Effector memory CD4-positive, alpha-beta T cell (primary cell): ENCODE data around the gene DEDD2.

ENCODE experiments used
- DNase-seq, 3 donors: peaks; one replicate each; pipeline ENCODE4 v3.0.0-alpha.2; 2020
- H3K27ac ChIP-seq: 2 replicates; pipeline ENCODE4 v1.7.0; 2013; ENCODE audit warnings: mild to moderate bottlenecking, low read length, moderate library complexity; ENCODE audit not compliant: insufficient read depth, poor library complexity, severe bottlenecking
- H3K27me3 ChIP-seq: replicated peaks from 2 replicates; pipeline ENCODE4 v1.7.0; 2013; ENCODE audit warnings: mild to moderate bottlenecking, low read length; ENCODE audit not compliant: insufficient read depth, control insufficient read depth, poor library complexity, severe bottlenecking
- H3K36me3 ChIP-seq: 2 replicates; pipeline ENCODE4 v1.7.0; 2013; ENCODE audit warnings: mild to moderate bottlenecking, low read length, moderate library complexity; ENCODE audit not compliant: control insufficient read depth, insufficient read depth
- H3K4me1 ChIP-seq: 2 replicates; pipeline ENCODE4 v1.7.0; 2013; ENCODE audit warnings: low read length, mild to moderate bottlenecking; ENCODE audit not compliant: control insufficient read depth, insufficient read depth, poor library complexity, severe bottlenecking
- H3K4me3 ChIP-seq: 2 replicates; pipeline ENCODE4 v1.7.0; 2013; ENCODE audit warnings: low read length, low read depth, mild to moderate bottlenecking; ENCODE audit not compliant: insufficient read depth, poor library complexity, severe bottlenecking
- H3K9me3 ChIP-seq: 2 replicates; pipeline ENCODE4 v1.7.0; 2013; ENCODE audit warnings: mild to moderate bottlenecking, low read length, moderate library complexity; ENCODE audit not compliant: control insufficient read depth

The DEDD2 gene

GRCh38 chr19:42253245-42254088 is 36.0 kb upstream of the DEDD2 start:
- peak overlapping the region; percentile 96 for H3K27ac ChIP-seq
- H3K36me3 ChIP-seq, result peaks cover 11% of the 10 kb centered on the region
- H3K4me3 ChIP-seq, result peak overlapping the region; percentile 98
- H3K4me1 ChIP-seq, result peaks cover 31% of the 10 kb centered on the region
- peak; percentile 35 to 55 (median 54) for DNase-seq
- H3K9me3 ChIP-seq, result no peaks in the 10 kb centered on the region
- H3K27me3 ChIP-seq, result no peaks in the 10 kb centered on the region

DNA sequence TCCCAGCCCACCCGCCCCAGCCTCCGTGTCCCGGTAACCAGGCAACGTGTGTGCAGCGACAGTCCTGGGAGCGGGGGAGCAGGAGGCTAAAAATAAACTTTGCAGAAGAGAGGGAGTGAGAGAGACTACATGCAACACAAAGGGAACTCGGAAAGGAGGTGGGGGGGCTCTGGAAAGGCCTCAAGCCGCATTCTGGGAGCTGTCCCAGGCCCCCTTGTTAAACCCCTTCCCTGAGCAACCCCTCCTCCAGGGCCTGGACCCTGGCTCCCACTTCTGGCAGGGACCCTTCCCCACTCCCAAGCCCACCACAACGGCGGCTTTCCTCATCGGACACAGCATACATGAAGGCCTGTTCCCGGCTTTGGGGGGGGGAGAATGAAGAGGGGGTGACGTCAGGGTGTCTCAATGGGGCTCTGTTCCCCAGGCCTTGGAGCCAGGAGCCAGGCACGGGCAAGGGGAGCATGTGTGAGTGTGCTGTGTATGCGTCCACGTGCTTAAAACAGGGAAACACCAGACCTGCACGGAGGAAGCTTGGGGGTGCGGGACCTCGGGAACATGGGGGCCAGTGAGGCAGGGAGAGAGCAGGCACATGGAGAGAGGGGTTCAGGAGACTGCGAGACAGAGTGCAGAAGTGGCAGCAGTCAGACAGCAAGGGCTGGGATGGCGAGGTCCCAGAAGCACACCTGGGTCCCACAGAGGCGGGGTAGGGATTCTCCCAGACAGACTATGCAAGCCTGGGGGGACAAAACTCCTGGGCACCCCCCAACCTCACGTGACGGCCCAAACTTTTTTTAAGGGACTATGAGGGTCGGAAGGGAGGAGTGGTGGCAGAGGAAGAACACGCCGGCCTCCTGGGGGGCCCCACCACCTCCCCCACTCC is 35.1 kb upstream of the DEDD2 start:
- DNase-seq, result peak in 1 of 3 donors; percentile 19
- Histone ChIP-seq H3K36me3 (peaks cover 11% of the 10 kb centered on the region), H3K4me1 (peaks cover 31% of the 10 kb centered on the region), H3K9me3 (no peaks in the 10 kb centered on the region), H3K27me3 (no peaks in the 10 kb centered on the region), H3K4me3 (peak overlapping the region; percentile 74), H3K27ac (peak overlapping the region; percentile 78)

- Histone ChIP-seq H3K36me3 (peaks cover 11% of the 10 kb centered on the region), H3K4me1 (peaks cover 31% of the 10 kb centered on the region), H3K9me3 (no peaks in the 10 kb centered on the region), H3K27ac (no peak overlapping the region), H3K27me3 (no peaks in the 10 kb centered on the region), H3K4me3 (no peak overlapping the region)
- DNase-seq, result no peak
Observed at GRCh38 chr19:42251572-42252358, 34.3 kb upstream of the DEDD2 start.

DNA sequence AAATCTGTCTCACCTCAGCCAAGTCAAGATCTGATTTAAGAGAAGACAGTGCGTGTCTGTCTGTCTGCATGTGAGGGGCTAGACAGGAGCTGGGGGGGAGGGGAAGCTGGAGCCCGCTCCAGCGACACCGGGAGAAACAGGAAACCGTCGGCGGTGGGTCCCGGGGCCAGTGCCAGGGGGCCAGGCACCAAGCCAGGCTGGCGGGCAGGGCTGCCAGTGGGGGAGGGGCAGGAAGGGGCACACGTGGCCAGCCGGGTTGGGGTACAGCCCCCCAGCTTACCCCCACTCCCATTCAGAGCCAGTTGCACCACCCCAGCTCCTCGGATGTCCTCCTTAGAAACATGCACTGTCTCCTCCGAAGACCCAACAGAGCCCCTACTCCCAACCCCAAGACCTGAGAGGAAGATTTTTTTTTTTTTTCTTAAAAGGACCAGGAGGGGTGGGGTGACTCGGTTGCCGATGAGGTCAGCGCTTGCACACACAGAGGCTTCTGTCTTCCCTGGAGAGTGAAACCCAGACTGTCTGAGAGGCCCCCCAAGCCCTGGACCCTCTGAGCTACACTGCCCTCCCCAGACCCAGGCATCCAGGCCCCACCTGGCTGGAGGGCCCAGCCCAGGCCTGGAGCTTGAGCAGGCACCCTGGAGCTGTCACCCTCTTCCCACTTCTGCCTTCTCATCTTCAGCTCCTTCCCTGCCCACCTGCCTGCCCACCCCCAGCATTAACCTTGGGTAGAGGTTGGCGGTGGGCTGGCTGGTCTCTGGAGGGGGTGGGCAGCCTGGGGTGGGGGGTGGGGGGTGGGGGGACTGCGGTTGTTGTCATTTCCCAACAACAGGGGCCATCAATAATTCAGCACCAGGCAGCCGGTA is 33.4 kb upstream of the DEDD2 start:
- Histone ChIP-seq H3K4me1 (peaks cover 30% of the 10 kb centered on the region), H3K27ac (peak overlapping the region; percentile 27), H3K4me3 (no peak overlapping the region), H3K36me3 (peaks cover 11% of the 10 kb centered on the region), H3K27me3 (no peaks in the 10 kb centered on the region), H3K9me3 (no peaks in the 10 kb centered on the region)
- no peak for DNase-seq

DNA sequence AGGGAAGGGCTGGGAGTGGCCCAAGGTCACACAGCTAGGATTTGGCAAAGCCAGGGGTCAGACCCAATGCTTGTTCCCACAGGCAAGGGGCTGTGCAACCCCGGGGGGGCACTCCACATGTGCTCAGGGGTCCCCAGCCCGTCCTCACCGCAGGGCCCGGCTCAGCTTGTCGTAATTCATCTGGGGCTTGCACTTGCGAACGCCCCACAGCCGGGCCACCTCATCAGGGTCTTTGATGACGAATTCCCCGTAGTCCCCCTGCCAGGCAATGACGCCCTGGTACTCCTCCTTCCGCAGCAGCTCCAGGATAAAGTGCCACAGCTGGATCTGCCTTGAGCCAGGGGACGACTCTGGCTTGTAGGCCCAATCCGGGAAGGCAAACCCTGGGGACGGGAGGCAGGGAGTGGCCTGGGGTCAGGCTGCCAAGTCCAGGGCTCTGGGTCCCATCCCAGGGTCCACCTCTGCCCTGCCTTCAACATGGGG is 32.7 kb upstream of the DEDD2 start:
- no peak overlapping the region for H3K4me3 ChIP-seq
- H3K27ac ChIP-seq, result no peak overlapping the region
- no peaks in the 10 kb centered on the region for H3K27me3 ChIP-seq

DNA sequence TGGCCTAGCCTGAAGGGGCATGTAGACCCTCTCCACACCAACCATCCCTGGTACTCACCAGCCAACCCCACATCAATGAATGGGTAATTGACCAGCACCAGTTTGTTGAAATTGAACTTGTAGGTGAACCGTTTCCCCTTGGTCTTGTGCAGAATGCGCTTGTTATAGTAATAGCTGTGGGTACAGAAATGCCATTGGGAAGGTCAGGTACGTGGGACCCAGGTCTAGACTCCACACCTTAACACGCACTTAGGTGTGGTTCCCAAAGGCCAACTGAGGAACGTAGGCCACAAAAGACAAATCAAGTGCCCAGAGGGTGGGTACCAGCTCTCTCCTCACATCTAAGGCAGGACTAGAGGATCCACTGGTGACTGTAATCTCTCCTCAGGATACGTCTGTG is 32.3 kb upstream of the DEDD2 start:
- no peaks in the 10 kb centered on the region for H3K27me3 ChIP-seq
- DNase-seq, result no peak
- no peaks in the 10 kb centered on the region for H3K9me3 ChIP-seq
- H3K4me1 ChIP-seq, result peaks cover 27% of the 10 kb centered on the region
- H3K4me3 ChIP-seq, result no peak overlapping the region
- no peak overlapping the region for H3K27ac ChIP-seq
- peaks cover 11% of the 10 kb centered on the region for H3K36me3 ChIP-seq

More for the DNA sequence above, 32.7 kb upstream of the DEDD2 start:
- peaks cover 11% of the 10 kb centered on the region for H3K36me3 ChIP-seq
- H3K4me1 ChIP-seq, result peaks cover 23% of the 10 kb centered on the region
- no peaks in the 10 kb centered on the region for H3K9me3 ChIP-seq
- no peak for DNase-seq

DNA sequence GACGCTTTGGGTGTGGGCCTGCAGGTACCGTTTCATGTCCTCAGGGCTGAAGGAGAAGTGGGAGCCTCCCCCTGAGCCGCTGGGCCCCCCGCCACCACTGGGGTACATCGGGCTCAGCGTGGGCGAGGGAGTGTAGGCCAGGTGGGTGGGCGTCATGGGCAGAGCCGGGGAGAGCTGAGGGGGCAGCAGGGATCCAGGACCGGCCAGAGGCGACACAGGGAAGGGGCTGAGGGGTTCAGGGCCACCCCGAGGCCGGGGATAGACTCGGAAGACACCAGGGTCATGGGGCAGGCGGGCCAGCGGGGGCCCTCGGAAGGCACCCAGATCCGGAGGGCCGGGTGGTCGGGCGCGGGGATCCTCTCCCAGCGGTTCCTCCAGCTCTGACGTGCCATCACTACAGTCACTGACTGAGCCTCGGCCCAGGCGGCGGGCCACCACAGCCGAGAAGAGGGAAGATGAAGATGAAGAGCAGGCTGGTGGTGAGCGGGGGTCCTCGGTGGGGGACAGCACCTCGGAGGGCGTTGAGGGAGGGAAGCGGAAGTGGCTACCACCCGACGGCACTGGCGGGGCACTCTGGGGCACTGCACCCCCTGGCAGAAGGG is 31.8 kb upstream of the DEDD2 start:
- H3K9me3 ChIP-seq, result no peaks in the 10 kb centered on the region
- peaks cover 28% of the 10 kb centered on the region for H3K4me1 ChIP-seq
- peaks cover 11% of the 10 kb centered on the region for H3K36me3 ChIP-seq
- H3K27ac ChIP-seq, result no peak overlapping the region
- DNase-seq, result no peak
- no peak overlapping the region for H3K4me3 ChIP-seq
- no peaks in the 10 kb centered on the region for H3K27me3 ChIP-seq

DNA sequence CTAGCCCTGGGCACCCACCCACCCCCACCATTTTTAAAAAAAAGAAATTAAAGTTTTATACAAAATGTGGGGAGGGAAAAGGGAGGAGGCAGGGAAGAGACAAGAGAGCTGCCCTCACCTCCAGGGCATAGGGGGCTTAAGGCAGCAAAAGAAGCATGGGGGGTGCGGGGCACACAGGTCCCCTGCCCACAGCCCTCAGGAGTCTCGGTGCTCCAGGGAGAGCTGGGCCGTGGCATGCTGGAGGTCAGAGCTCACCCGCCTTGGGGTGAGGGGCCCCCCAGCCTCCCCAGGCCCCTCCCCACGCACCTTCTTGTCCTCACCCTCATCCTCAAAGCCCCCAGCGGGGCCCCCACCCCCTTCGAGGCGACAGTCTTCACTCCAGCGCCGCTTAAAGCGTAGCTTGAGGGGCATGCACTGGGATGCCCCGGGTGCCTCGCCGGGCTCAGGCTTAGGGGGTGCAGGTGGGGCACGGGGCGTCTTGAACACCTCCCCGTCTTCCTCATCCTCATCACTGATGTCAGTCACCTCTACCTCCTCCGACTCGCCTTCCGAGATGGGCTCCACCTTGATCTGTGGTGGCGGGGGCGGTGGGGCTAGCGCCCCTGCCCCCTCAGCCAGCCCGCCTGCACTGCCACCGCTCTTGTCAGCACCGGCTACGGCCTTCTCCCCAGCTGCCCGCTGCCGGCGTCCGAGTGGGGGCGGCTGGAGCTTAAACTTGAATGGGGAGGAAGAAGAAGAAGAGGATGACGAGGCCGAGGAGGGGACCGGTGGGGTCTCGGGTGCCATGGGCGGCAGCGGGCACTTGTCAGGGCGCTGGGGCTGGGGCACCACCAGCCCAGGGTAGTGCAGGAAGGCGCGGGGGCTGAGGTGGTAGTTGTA is 31.0 kb upstream of the DEDD2 start:
- Histone ChIP-seq H3K9me3 (no peaks in the 10 kb centered on the region), H3K27ac (no peak overlapping the region), H3K36me3 (peaks cover 11% of the 10 kb centered on the region), H3K4me1 (peaks cover 35% of the 10 kb centered on the region), H3K4me3 (no peak overlapping the region), H3K27me3 (no peaks in the 10 kb centered on the region)
- no peak for DNase-seq
